NCI-H1694 treated with DMSO at 0.1 percent for 48 hours (cell line): ENCODE measurements around the gene FOXQ1.
"Not testable (repeated sequence)": the region's sequence is repeated elsewhere in the genome, so short reads cannot be mapped to it uniquely, and the experiment has no call there.

Experiments used
- DNase-seq: peaks from one replicate; lab custom pipeline; 2025; lab: John Stamatoyannopoulos, UW

The FOXQ1 gene

GRCh38 chr6:1291381-1291780 lies 20.5 kb upstream of the FOXQ1 start:
- no peak for DNase-seq

DNA sequence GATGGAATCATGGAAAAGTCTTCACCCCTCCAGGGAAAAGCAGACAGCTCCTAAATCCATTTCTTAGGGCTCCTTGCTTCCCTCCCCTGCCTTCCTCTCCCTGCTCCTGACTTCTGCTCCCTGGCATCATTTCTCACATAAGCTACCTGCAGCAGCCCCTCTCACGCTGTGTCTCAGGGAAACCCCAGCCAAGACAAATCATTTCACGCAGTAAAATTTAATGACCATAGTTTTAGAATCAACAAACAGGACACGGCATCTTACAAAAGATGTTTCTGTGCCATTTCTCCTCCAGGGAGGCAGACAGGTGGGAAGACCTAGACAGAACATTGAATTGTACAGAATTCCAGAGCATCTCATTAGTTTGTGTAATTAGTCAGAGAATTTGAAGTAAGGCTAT lies 16.5 kb upstream of the FOXQ1 start:
- DNase-seq, result no peak

GRCh38 chr6:1296079-1296478 lies 15.8 kb upstream of the FOXQ1 start:
- DNase-seq, result no peak

DNA sequence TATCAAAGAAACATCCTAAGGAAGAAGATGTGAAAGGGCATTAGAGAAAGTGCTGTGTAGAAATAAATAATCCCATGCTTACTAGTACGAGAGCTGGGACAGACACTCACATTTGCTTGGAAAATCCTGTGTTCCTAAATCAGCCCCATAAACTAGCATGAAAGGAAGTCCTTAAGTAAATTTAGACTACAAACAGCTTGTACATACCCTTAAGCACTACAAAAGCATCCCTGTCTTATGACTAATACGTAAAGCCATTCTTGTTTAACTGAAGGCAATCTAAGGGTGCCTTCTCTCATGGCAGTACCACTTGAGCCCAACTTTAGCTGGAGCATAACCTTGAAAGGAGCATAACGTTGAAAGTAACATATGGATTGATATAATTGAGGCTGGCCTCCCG lies 15.4 kb upstream of the FOXQ1 start:
- DNase-seq, result no peak

DNA sequence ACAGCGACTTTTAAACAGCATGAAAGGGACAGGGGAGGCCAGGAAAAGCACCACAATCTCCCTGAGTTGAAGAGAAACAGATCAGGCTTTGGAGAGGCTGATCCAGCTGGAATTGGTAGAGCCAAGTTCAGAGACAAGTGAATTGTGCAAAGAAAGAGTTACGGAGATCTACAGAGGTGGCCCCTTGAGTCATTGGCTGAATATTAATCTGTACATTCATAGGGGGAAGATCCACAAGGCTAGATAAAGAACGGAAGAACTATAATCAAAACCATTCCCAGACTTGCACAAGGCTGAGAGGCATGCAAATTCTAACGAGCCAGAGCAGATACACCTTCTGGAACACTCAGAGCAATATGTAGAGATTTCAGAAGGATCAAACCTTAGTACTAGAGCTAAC lies 14.2 kb upstream of the FOXQ1 start:
- no peak for DNase-seq

DNA sequence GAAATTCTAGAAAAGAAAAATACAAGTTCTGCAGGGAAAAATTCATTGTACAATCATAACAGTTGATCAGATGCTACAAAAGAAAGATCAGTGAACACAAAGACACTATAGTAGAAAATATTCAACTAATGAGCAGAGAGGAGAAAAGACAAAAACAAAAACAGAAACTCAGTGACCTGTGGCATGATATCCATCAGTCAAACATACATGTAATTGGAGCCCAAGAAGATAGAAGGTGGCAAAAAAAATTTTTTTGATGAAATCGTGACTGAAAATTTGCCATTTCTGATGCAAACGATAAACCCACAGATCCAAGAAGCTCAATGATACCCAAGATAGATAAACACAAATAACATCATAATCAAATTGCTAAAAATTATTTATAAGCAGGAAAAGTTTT lies 13.1 kb upstream of the FOXQ1 start:
- DNase-seq, result no peak

DNA sequence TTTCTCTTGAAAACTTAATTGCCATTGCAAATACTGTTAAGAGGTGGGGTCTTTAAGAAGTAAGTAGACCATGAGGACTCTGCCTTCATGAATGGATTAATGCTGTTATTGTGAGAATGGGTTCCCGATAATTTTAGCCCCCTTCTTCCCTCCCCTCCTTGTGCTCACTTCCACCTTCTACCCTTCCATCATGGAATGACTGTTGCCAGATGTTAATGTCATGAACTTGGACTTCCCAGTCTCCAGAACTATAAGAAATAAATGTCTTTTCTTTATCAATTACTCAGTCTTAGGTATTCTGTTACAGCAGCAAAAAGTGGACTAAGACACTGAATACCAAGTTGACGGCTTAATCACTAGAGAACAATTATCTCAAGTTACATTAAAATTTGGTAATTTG lies 5.8 kb upstream of the FOXQ1 start:
- DNase-seq, result no peak

GRCh38 chr6:1309366-1309765 lies 2.5 kb upstream of the FOXQ1 start:
- no peak for DNase-seq

- no peak for DNase-seq
These were observed 1.1 kb upstream of the FOXQ1 start for GRCh38 chr6:1310628-1311399.

GRCh38 chr6:1312203-1312472 lies 240 bp downstream of the FOXQ1 start:
- DNase-seq, result no peak

DNA sequence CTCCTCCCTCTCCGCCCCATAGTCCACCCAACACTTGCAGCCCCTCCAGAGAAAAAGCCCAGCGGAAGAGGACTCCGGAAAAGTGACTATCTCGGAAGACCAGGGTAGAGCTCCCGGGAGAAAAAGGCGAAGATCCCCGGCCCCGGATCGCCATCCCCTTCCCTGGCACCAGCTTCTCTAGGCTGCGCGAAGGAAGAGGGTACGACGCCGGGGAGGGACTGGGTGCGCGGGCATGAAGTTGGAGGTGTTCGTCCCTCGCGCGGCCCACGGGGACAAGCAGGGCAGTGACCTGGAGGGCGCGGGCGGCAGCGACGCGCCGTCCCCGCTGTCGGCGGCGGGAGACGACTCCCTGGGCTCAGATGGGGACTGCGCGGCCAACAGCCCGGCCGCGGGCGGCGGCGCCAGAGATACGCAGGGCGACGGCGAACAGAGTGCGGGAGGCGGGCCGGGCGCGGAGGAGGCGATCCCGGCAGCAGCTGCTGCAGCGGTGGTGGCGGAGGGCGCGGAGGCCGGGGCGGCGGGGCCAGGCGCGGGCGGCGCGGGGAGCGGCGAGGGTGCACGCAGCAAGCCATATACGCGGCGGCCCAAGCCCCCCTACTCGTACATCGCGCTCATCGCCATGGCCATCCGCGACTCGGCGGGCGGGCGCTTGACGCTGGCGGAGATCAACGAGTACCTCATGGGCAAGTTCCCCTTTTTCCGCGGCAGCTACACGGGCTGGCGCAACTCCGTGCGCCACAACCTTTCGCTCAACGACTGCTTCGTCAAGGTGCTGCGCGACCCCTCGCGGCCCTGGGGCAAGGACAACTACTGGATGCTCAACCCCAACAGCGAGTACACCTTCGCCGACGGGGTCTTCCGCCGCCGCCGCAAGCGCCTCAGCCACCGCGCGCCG lies 822 bp downstream of the FOXQ1 start:
- DNase-seq, result no peak

GRCh38 chr6:1313384-1313766 lies 1.5 kb downstream of the FOXQ1 start:
- DNase-seq, result no peak

DNA sequence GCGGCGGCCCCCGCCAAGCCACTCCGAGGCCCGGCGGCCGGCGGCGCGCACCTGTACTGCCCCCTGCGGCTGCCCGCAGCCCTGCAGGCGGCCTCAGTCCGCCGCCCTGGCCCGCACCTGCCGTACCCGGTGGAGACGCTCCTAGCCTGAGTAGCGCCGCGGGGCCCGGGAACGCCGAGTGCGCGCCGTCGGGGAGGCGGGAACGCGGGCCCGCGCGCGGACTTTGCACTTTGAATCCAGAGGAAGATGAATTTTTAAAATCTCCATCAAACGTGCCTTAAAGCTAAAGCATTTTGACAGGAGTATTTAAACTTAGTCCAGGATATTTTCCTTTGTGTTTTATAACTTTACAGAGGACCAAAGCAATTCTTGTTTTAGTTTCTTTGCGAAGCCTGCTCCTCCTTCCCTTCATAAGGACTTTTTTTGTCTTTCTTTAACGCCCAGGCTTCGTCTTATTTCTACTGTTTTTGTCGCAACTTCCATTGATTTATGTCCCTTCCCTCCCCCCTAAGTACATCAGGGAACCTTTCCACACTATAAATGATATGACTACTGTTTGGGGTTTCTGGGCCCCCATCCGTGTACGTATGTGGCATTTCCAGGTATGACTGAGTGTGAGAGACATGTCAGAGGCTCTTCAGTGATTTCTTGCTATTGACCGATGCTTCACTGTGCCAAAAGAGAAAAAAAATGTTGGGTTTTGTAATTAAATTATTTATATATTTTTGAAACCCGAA lies 2.0 kb downstream of the FOXQ1 start:
- no peak for DNase-seq

DNA sequence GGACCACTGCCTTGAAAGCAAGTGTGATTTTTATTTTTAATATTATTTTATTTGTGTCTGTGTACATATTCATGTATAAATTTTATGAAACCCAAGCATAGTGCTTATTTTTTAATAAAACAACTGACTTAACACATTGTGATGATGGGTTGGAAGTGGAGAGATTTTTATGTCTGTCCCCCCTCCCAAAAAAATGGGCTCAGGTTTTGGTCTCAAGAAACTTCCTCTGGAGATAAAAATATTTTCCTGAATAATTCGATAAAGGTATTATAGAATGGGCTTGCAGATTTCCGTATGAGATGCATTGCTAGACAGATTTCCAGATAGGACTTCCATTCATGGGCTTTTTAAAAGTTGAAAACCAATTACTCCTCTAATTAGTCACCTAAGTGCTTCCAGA lies 2.7 kb downstream of the FOXQ1 start:
- DNase-seq, result no peak

DNA sequence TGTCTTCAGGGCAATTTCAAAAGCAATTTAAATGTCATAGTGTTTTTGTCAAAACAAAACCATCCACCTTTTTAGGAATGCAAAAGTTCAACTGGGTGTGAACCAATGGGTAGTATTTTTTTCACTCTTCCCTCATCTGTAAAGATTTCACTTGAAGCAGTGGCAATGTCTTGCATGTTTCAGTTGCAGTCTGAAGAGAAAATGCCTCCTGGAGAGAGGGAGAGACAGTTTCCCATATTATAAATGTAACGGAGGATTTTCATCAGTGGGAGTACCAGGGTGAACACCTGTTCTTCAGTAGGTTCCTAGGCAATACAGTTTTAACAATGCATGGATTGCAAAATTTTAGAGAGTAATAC lies 3.3 kb downstream of the FOXQ1 start:
- DNase-seq, result no peak

DNA sequence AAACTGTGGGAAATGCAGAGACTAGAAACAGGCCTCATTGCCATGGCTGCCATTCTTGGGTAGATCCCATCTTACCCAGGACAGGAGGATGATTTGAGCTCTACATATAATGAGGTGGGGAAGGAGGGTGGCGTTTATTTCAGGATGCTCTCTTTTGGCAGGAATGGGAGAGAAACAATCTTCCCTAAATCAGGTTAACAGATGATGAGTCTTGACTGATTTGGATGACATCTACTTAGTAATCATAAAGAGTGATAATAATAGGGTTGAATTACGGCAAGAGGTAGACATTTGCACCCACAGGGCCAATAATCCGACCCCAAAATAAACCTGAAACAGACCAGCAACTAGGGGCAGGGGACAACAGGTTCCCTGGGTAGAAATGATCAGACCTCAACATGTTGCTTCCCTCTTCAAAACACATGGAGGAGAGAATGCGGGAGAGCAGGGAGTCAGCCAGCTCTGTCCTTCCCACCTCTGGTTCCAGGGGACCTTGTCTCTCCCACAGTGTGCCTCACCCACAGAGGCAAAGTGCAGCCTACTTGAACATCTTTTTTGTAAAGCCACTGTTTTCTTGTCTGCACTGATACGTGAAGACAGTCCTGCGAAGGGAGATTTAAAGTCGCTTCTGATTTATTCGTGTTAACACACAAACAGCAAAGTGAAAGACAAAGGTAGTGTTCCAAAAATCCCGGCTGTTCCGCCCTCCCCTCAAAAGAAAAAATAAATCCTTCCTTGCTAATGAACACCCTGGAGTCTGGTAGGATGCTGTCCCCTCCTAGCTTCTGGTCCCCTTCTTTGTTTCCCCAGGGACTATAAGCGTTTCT lies 3.9 kb downstream of the FOXQ1 start:
- DNase-seq, result no peak

DNA sequence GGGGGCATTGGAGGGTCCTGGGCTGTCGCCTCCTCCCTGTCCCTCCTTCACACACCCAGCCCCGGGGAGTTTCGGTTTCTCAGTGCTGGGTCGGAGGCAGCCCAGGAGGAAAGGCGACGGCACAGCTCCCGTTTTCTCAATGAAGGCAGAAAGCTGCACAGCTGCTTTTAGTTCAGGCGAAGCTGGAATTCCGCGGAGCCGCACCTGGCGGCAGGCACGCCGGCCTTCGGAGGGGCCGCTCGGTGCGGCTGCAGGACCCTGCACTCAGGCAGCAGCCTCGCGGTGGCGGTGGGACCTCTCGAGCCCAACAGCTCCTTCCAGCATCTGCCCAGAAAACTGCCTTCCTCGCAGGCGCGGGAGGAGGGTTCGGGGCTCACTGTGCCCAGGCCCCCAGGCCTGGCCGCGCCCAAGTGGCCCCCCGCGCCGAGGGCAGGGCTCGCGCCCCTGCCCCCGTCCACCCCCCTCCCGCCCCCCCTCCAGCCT lies 4.6 kb downstream of the FOXQ1 start:
- DNase-seq, result no peak

- DNase-seq, result no peak
These were observed 5.5 kb downstream of the FOXQ1 start for GRCh38 chr6:1317302-1317815.

DNA sequence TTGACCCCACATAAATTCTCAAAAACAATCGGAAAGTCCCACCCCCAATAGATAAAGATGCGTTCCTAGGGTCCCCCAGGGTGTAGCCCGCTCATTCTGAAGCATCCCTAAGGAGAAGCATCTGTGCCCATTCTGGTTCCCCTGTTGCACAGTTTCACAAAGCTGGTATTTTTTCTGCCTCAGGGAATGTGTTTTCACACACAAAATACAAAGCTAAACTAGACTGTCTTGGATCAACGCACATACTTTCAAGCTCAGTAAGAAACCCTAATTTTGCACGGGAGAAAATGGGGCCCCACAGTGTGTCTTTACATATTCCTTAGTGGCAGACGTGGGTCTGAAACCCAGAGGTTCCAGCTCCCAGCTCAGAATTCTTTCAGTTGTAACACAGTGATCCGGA lies 6.1 kb downstream of the FOXQ1 start:
- no peak for DNase-seq

- DNase-seq, result not testable (repeated sequence)
These were observed 6.7 kb downstream of the FOXQ1 start for GRCh38 chr6:1318584-1318983.

GRCh38 chr6:1321738-1322137 lies 9.8 kb downstream of the FOXQ1 start:
- no peak for DNase-seq

DNA sequence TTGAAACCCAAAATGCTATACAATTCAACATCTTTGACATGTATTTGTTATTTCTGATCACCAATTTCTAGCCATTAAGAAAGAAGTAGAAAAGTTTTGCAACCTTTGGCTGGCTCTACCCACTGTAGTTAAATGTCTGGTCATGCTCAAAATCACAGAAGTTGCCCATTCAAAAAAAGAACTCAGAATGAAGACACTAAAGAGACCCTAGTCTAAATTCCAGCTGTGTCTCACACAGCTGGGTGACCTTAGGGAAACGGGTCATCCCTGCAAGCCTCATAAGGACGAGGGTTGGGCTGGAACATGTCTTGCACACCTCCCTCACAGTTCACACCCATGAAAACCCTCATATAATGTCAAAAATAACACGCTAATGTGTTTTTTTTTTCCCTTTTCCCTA lies 10.3 kb downstream of the FOXQ1 start:
- DNase-seq, result no peak
